Epidermal melanocyte (primary cell): Measurements from ENCODE around the gene SOBP.
"Not testable (repeated sequence)": the region's sequence is repeated elsewhere in the genome, so short reads cannot be mapped to it uniquely, and the experiment has no call there.

Experiments
- DNase-seq: peaks from one replicate; pipeline ENCODE4 v3.0.0; 2011; ENCODE audit warnings: low spot score; ENCODE audit not compliant: insufficient read length

The SOBP gene, protein sequence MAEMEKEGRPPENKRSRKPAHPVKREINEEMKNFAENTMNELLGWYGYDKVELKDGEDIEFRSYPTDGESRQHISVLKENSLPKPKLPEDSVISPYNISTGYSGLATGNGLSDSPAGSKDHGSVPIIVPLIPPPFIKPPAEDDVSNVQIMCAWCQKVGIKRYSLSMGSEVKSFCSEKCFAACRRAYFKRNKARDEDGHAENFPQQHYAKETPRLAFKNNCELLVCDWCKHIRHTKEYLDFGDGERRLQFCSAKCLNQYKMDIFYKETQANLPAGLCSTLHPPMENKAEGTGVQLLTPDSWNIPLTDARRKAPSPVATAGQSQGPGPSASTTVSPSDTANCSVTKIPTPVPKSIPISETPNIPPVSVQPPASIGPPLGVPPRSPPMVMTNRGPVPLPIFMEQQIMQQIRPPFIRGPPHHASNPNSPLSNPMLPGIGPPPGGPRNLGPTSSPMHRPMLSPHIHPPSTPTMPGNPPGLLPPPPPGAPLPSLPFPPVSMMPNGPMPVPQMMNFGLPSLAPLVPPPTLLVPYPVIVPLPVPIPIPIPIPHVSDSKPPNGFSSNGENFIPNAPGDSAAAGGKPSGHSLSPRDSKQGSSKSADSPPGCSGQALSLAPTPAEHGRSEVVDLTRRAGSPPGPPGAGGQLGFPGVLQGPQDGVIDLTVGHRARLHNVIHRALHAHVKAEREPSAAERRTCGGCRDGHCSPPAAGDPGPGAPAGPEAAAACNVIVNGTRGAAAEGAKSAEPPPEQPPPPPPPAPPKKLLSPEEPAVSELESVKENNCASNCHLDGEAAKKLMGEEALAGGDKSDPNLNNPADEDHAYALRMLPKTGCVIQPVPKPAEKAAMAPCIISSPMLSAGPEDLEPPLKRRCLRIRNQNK

DNA sequence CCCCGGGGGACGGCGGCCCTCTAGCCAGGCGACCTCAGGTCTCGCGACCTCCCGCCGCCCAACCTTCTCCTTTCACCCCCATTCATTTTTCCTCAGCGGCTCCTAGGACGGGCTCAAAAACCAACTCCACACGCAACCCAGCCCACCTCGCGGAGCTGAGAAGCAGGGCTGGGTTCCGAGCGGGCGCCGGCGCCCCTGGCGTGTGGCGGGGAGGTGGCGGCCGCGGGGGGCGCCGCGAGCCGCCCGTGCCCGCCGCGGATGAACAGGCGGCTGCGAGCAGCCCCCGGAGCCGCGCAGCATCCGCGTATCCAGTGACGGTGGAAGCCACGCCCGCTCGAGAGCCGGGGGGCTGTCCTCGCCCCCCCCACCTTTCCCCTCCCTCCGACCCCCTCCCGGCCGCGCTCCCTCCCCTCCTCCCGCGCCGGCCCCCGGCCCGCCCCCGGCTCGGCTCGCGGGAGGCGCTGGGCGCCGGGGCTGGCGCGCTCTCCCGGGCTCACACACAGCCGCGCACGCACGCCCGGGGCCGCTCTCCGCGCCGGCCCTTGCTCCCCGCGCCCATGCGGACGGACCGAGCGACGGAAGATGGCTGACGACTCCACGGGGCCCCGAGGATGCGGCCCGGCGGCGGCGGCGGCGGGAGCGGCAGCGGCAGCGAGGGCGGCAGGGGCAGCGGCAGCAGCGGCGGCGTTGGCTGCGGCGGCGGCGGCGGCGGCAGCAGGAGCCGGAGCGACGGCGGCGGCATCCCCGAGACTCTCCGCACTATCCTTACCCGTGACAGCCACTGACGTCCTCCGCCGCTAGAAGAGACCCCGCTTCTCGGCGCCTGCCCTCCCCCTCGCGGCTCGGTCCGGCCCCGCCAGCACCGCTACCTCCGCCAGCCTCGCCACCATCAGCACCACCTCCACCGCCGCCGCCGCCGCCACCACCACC, at the start of gene SOBP:
Gene SOBP (plus strand): TSS at position 482 of the 930 bp plus-strand sequence. CDS start 500 bp downstream, outside the sequence.
- DNase-seq = no peak

DNA sequence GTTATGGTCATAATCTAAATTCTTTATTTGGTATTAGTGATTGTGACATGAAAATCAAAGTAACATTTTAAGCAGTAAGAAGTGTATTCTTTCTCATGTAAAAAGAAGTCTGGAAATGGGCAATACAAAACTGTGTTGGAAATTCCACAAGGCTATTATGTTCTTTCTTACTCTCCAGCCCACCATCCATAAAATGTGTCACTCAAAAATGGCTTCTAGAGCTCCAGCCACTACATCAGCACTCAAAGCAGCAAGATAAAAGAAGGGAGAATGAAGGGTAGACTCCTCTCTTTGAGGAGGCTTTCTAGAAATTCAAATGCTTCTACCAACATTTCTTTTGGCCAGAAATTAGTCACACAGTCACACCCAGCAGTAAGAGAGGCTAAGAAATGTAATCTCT, 49.0 kb upstream of the SOBP start:
- no peak for DNase-seq

DNA sequence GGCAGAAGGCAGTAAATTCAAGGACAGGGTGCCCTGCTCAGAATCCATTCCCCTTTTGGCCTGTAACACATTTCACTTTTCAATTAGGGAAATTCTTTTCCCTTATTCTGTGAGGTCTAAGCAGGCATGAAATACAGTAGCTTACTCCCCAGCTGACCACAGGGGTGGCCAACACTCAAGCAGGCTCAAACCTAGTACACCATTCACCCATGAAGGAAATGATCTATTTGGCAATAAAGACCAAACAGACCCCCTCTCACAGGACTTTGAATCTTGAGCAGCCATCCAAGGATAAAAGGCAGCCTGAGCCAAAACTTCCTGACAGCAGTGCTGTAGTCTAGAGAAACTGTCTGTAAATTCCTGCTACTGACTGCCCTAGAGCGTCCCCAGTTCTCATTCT, 48.2 kb upstream of the SOBP start:
- DNase-seq = no peak

GRCh38 chr6:107442938-107443607, 46.8 kb upstream of the SOBP start:
- no peak for DNase-seq

- no peak for DNase-seq
These were observed 46.2 kb upstream of the SOBP start for GRCh38 chr6:107443608-107444267.

- no peak for DNase-seq
These were observed 45.6 kb upstream of the SOBP start for GRCh38 chr6:107444277-107444676.

- DNase-seq = no peak
These were observed 42.2 kb upstream of the SOBP start for GRCh38 chr6:107447663-107448216.

GRCh38 chr6:107448776-107449175, 41.1 kb upstream of the SOBP start:
- DNase-seq = no peak

GRCh38 chr6:107458672-107459282, 31.1 kb upstream of the SOBP start:
- DNase-seq = no peak

DNA sequence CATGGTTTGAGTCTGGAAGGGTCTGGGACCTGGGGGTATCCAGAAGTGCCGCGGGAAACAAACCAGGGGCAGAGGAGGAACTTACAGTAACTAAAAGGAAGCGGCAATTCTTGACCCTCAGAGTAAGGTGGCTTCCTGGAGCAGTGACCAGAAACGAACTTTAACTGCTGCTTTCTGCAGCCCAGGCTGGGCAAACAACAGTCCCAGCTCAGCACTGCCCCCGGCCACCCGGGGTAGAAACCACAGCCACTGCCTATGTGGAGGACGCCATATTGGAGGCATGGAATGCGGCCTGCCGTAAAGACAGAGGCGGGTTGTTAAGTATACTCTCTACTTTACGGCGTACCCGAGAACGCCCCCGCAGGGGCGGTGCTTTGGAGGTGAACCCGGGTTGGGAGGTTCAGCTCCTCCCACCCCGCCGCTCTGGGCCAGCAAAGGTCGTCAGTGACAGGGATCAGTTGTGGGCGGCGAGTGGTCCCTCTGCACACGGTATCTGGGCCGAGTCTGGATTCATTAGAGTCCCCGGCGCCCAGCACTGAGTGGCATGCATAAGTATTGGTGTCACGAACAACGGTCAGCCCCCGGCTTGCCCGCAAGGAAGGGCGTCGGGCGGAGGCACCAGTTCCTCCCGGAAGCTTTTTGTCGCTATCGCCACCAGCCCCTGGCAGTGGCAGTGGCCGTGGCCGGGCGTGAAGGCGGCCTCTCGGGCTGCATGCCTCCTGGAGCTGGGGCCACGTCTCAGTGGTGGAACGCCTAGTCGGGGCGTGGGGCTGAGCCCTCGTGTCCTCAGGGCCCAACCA, 30.4 kb upstream of the SOBP start, which contains the start of gene PDSS2:
Gene PDSS2 (minus strand): TSS at position 282 of the 800 bp plus-strand sequence. CDS start 279 bp downstream, at position 3.
- peak; percentile 94 for DNase-seq

DNA sequence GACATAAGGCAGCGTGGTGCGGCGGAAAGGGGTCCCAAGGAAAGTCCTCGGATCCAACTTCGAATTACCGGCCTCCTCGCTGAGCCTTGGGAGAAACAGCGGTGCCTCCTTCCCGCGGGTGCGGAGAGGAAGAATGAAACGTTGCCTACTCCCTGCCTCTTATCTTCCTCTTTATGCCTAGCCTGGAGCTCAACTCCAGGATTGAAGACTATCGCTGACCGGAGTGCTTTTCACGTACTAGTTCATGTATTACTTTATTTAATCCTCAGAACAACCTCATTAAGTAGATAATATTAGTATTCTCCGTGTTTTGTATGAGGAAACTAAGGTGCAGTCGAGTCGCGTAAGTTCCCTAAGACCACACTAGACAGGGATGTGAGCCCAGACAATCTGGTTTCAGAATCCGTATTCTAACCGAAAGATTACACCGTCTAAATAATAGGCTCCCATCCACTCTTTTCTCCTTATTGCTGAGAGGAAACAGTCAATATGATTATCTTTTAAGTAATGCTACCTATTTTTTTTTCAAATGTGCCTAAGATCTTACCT, 29.8 kb upstream of the SOBP start:
- no peak for DNase-seq

DNA sequence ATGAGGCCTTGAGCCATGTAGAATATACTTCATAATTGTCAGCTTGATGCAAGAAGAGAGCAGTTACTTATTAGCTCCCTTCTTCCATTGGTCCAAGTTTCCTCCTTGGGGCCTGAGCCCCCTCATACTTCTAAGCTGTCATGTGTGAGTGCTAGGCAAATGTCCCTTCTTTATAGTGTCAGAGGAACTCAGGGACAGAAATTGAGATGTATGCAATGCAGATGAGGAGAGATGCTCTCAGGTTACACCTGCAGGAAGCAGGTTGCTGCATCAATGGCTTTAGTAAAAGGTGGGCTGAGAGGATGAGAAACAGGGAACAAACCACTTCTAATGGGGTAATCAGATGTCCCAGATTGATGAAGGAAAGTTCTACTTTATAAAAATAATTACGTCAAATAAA, 23.9 kb upstream of the SOBP start:
- no peak for DNase-seq

DNA sequence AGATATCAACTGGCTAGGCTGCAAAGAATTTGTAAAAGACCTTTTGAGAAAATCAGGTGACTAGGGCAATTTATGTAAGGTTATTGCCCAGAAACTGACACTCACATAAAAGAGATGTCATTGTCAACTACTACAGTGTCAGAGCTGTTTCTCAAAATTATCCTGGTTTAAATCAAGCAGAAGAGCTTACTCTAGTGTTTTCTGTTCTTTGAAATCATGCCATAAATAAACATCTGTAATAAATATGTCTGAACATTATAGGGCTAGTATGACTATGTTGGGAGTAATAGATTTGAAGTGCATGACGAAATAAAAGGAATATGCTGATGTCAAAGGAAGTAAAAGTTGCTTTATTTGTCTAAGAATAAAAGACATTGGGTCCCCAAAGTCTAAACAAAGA, 19.6 kb upstream of the SOBP start:
- DNase-seq = no peak

- no peak for DNase-seq
These were observed 16.3 kb upstream of the SOBP start for GRCh38 chr6:107473660-107474059.

- not testable (repeated sequence) for DNase-seq
These were observed 14.6 kb upstream of the SOBP start for GRCh38 chr6:107475360-107475759.

- not testable (repeated sequence) for DNase-seq
These were observed 14.1 kb upstream of the SOBP start for GRCh38 chr6:107475826-107476225.

- no peak for DNase-seq
These were observed 10.7 kb upstream of the SOBP start for GRCh38 chr6:107479089-107479690.

GRCh38 chr6:107485157-107485556, 4.8 kb upstream of the SOBP start:
- no peak for DNase-seq
